ENCODE data around the gene TTC29.

- TF ChIP-seq EZH2 (IDR thresholded peaks at IDR 0.05; ENCODE audit: borderline replicate concordance): no peak
- TF ChIP-seq, protein P1, sequence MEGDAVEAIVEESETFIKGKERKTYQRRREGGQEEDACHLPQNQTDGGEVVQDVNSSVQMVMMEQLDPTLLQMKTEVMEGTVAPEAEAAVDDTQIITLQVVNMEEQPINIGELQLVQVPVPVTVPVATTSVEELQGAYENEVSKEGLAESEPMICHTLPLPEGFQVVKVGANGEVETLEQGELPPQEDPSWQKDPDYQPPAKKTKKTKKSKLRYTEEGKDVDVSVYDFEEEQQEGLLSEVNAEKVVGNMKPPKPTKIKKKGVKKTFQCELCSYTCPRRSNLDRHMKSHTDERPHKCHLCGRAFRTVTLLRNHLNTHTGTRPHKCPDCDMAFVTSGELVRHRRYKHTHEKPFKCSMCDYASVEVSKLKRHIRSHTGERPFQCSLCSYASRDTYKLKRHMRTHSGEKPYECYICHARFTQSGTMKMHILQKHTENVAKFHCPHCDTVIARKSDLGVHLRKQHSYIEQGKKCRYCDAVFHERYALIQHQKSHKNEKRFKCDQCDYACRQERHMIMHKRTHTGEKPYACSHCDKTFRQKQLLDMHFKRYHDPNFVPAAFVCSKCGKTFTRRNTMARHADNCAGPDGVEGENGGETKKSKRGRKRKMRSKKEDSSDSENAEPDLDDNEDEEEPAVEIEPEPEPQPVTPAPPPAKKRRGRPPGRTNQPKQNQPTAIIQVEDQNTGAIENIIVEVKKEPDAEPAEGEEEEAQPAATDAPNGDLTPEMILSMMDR (IDR thresholded peaks at IDR 0.05; ENCODE audit: poor library complexity): no peak
- no peak for TF ChIP-seq EZH2phosphoT487 (IDR thresholded peaks at IDR 0.05; ENCODE audit: low read depth, severe bottlenecking, unreplicated experiment)
These were observed 33.0 kb upstream of the TTC29 start for GRCh38 chr4:146978641-146979040.

All from hepatocyte (in vitro differentiated cells).